Chondrocyte (in vitro differentiated cells): ENCODE results near the gene FBXO46. TPM values are rescaled to one million over a fixed set of nuclear protein-coding genes. Genes with fewer than 3 reads are reported as not detected.

Experiments used
- DNase-seq: peaks from one replicate; pipeline ENCODE4 v3.0.0; 2021; ENCODE audit warnings: mixed read lengths, low spot score
- H3K27ac Mint-ChIP-seq: one replicate; pipeline ENCODE4 v1.8.0; 2021; ENCODE audit warnings: mild to moderate bottlenecking, moderate library complexity, mixed read lengths; ENCODE audit not compliant: unreplicated experiment
- H3K27me3 Mint-ChIP-seq: 2 replicates; pipeline ENCODE4 v1.8.0; 2021; ENCODE audit warnings: low read depth, mixed read lengths
- H3K36me3 Mint-ChIP-seq: 2 replicates; pipeline ENCODE4 v1.8.0; 2021; ENCODE audit warnings: low read depth, mixed read lengths
- H3K4me1 Mint-ChIP-seq: 2 replicates; pipeline ENCODE4 v1.8.0; 2021; ENCODE audit warnings: low read depth, mild to moderate bottlenecking, mixed read lengths
- H3K4me3 Mint-ChIP-seq: one replicate; pipeline ENCODE4 v1.8.0; 2021; ENCODE audit warnings: mild to moderate bottlenecking, moderate library complexity, mixed read lengths; ENCODE audit not compliant: unreplicated experiment
- H3K9me3 Mint-ChIP-seq: 2 replicates; pipeline ENCODE4 v1.8.0; 2021; ENCODE audit warnings: low read depth, mixed read lengths
- CTCF ChIP-seq: fragments of 200-600 bp; sonication (generic); IDR thresholded peaks from 2 replicates; pipeline ENCODE4 v1.5.0; 2021; ENCODE audit warnings: antibody characterized with exemption, mild to moderate bottlenecking, moderate library complexity
- total RNA-seq: library from RNA; stranded (reverse); gene quantifications from 3 replicates; pipeline ENCODE4 v1.2.1, GENCODE V29; 2021

FBXO46 gene
- total RNA-seq, 1 donor from 2014 or later = 14.8 TPM

GRCh38 chr19:45710356-45711130, 20.2 kb downstream of the FBXO46 start:
- TF ChIP-seq CTCF = no peak
- H3K27ac Mint-ChIP-seq = no peak overlapping the region
- H3K4me1 Mint-ChIP-seq = peaks cover 9% of the 10 kb centered on the region
- H3K4me3 Mint-ChIP-seq = no peak overlapping the region
- DNase-seq = no peak
- peaks cover 7% of the 10 kb centered on the region for H3K36me3 Mint-ChIP-seq
- H3K27me3 Mint-ChIP-seq = no peaks in the 10 kb centered on the region
- H3K9me3 Mint-ChIP-seq = no peaks in the 10 kb centered on the region

- Mint-ChIP-seq H3K36me3 (peaks cover 13% of the 10 kb centered on the region), H3K27me3 (no peaks in the 10 kb centered on the region), H3K4me3 (no peak overlapping the region), H3K4me1 (peaks cover 4% of the 10 kb centered on the region), H3K9me3 (no peaks in the 10 kb centered on the region), H3K27ac (no peak overlapping the region)
- TF ChIP-seq CTCF = no peak
- DNase-seq = no peak
Observed at GRCh38 chr19:45705710-45706415, 24.8 kb downstream of the FBXO46 start.

- Mint-ChIP-seq H3K9me3 (no peaks in the 10 kb centered on the region), H3K27ac (no peak overlapping the region), H3K4me1 (no peaks in the 10 kb centered on the region), H3K36me3 (peaks cover 9% of the 10 kb centered on the region), H3K4me3 (no peak overlapping the region), H3K27me3 (no peaks in the 10 kb centered on the region)
- TF ChIP-seq CTCF = no peak
- no peak for DNase-seq
Observed at GRCh38 chr19:45705115-45705514, 25.6 kb downstream of the FBXO46 start.

DNA sequence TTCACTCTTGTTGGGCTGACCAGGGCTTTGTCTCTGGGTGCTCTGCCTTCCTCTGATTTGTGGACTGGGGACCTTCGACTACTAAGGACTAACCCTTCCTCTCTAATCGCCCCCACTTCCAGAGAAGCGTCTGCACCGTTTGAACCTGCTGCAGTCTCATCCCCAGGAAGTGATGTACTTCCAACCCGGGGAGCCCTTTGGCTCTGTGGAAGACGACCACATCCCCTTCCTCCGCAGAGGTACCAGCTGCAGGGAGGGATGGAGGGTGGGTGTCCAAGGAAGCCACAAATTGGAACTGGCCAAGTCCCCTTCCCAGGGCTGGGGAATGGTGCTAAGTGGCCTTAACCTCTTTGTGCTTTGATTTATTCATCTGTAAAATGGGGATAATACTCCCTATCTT, 29.0 kb downstream of the FBXO46 start:
- Mint-ChIP-seq H3K4me1 (peaks cover 3% of the 10 kb centered on the region), H3K36me3 (peaks cover 13% of the 10 kb centered on the region), H3K27me3 (no peaks in the 10 kb centered on the region), H3K4me3 (no peak overlapping the region), H3K9me3 (no peaks in the 10 kb centered on the region), H3K27ac (peak overlapping the region; percentile 17)
- DNase-seq = no peak
- no peak for TF ChIP-seq CTCF

GRCh38 chr19:45693106-45693788, 37.4 kb downstream of the FBXO46 start:
- no peaks in the 10 kb centered on the region for H3K27me3 Mint-ChIP-seq
- peak overlapping the region; percentile 99 for H3K27ac Mint-ChIP-seq
- H3K36me3 Mint-ChIP-seq = peaks cover 10% of the 10 kb centered on the region
- peaks cover 24% of the 10 kb centered on the region for H3K4me1 Mint-ChIP-seq
- no peaks in the 10 kb centered on the region for H3K9me3 Mint-ChIP-seq
- peak; percentile 93 for TF ChIP-seq CTCF
- peak overlapping the region; percentile 92 for H3K4me3 Mint-ChIP-seq
- DNase-seq = no peak
